Measurements from ENCODE around the gene BUD13. TPM values are rescaled to one million over a fixed set of nuclear protein-coding genes. Genes with fewer than 3 reads are reported as not detected.

Gene BUD13
- total RNA-seq, 2 donors from 2014 or later, result 22.3 to 29.1 TPM

DNA sequence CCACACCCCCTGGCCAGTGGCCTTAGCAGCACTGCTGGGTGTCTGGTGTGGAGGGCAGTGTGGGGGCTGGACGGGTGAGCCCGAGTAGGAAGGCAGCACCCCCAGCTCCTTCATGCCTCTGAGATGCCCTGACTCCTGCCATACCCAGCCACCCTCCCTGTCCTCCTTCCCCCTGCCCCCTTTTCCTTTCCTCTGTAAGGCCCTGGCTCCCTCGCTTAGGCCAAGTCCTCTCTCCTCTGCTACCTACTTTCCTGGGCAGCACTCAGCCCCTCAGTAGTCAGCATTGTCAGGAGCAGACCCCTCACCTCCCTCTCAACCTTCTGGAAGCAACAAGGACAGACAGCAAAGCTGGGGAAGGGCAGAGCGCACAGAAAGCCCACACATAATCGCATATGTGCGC lies 48.0 kb downstream of the BUD13 start:
- H3K4me1 Mint-ChIP-seq, result peaks cover 11% of the 10 kb centered on the region
- H3K27me3 Mint-ChIP-seq (ENCODE audit: insufficient read depth), result peaks cover 20% of the 10 kb centered on the region
- no peak for DNase-seq
- no peaks in the 10 kb centered on the region for H3K4me1 ChIP-seq (ENCODE audit: control insufficient read depth, insufficient read depth, low read length)
- no peak overlapping the region for H3K27ac ChIP-seq (ENCODE audit: low read depth, low read length)
- no peaks in the 10 kb centered on the region for H3K9me3 Mint-ChIP-seq
- no peak overlapping the region for H3K4me3 Mint-ChIP-seq
- TF ChIP-seq CTCF (conservative IDR thresholded peaks at IDR 0.05), result no peak
- no peaks in the 10 kb centered on the region for H3K36me3 ChIP-seq (ENCODE audit: control insufficient read depth, insufficient read depth, low read length)
- no peak overlapping the region for H3K27ac Mint-ChIP-seq
- H3K36me3 Mint-ChIP-seq (ENCODE audit: low read depth), result no peaks in the 10 kb centered on the region
- H3K9ac ChIP-seq (ENCODE audit: extremely low read depth, low read length, poor library complexity, severe bottlenecking), result no peak overlapping the region
- 92 to 100% methylated on average over 3 to 5 of the region's 6 CpGs for WGBS, 2 experiments (ENCODE audit: insufficient coverage in 1 of 2, insufficient read length in 1 of 2)
- H3K4me3 ChIP-seq (ENCODE audit: low read length), result no peak overlapping the region
- no peaks in the 10 kb centered on the region for H3K27me3 ChIP-seq (ENCODE audit: control insufficient read depth, insufficient read depth, low read length, poor library complexity, severe bottlenecking)
- H3K9me3 ChIP-seq (ENCODE audit: control insufficient read depth, low read length), result no peaks in the 10 kb centered on the region

DNA sequence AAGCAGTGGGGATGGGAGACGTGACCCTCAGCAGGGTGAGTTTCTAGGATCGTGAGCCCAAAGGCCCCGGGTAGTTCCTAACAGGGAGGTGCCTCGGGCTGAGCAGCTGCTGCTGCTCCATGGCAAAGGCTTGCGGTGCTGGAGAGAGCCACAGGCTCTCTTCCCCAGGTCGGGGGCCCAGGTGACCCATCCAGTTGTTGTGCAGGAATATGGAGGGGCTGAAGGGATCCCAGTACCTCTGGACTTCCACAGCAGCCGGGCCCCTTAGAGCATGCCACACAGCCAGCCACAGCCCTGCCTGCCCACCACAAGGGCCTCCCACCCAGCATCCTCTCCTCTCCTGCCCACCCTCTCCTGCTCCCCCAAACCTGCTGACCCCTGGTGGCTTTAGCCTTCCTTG lies 49.3 kb downstream of the BUD13 start:
- WGBS, 2 experiments (ENCODE audit: insufficient coverage in 1 of 2, insufficient read length in 1 of 2), result 90 to 95% methylated on average over 2 to 7 of the region's 7 CpGs
- DNase-seq, result no peak

DNA sequence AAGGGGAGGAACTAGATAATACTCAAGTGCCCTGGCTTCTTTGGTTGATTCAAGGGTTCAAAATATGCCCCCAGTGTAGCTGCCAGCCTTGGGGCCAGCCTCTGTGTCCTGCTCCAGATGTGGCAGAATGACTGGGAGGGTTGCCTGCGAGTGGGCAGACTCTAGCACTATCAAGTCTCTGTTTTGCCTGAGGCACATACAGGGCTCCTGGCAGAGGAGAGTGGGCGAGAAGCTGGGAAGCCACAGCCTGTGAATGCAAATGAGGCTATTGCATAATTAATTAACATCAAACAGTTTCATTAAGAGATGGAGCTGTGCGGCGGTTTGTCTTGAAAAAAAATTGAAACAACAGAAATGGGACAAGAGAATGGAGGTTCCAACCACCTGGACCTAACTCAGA lies 50.8 kb downstream of the BUD13 start:
- no peaks in the 10 kb centered on the region for H3K9me3 Mint-ChIP-seq
- no peak overlapping the region for H3K27ac Mint-ChIP-seq
- peaks cover 21% of the 10 kb centered on the region for H3K4me1 Mint-ChIP-seq
- Histone ChIP-seq H3K9me3 (ENCODE audit: control insufficient read depth, low read length) (no peaks in the 10 kb centered on the region), H3K27me3 (ENCODE audit: control insufficient read depth, insufficient read depth, low read length, poor library complexity, severe bottlenecking) (no peaks in the 10 kb centered on the region), H3K4me1 (ENCODE audit: control insufficient read depth, insufficient read depth, low read length) (no peaks in the 10 kb centered on the region), H3K9ac (ENCODE audit: extremely low read depth, low read length, poor library complexity, severe bottlenecking) (no peak overlapping the region), H3K36me3 (ENCODE audit: control insufficient read depth, insufficient read depth, low read length) (no peaks in the 10 kb centered on the region), H3K27ac (ENCODE audit: low read depth, low read length) (no peak overlapping the region), H3K4me3 (ENCODE audit: low read length) (no peak overlapping the region)
- H3K4me3 Mint-ChIP-seq, result no peak overlapping the region
- no peak for TF ChIP-seq CTCF (conservative IDR thresholded peaks at IDR 0.05)
- peaks cover 12% of the 10 kb centered on the region for H3K27me3 Mint-ChIP-seq (ENCODE audit: insufficient read depth)
- H3K36me3 Mint-ChIP-seq (ENCODE audit: low read depth), result no peaks in the 10 kb centered on the region
- WGBS, 2 experiments (ENCODE audit: insufficient coverage in 1 of 2, insufficient read length in 1 of 2), result 93 to 94% methylated on average over 3 to 4 of the region's 4 CpGs
- no peak for DNase-seq

More for the DNA sequence above, 49.3 kb downstream of the BUD13 start:
- H3K9me3 Mint-ChIP-seq, result no peaks in the 10 kb centered on the region
- Histone ChIP-seq H3K4me3 (ENCODE audit: low read length) (no peak overlapping the region), H3K27me3 (ENCODE audit: control insufficient read depth, insufficient read depth, low read length, poor library complexity, severe bottlenecking) (no peaks in the 10 kb centered on the region), H3K36me3 (ENCODE audit: control insufficient read depth, insufficient read depth, low read length) (no peaks in the 10 kb centered on the region), H3K9ac (ENCODE audit: extremely low read depth, low read length, poor library complexity, severe bottlenecking) (no peak overlapping the region), H3K4me1 (ENCODE audit: control insufficient read depth, insufficient read depth, low read length) (no peaks in the 10 kb centered on the region), H3K27ac (ENCODE audit: low read depth, low read length) (no peak overlapping the region), H3K9me3 (ENCODE audit: control insufficient read depth, low read length) (no peaks in the 10 kb centered on the region)
- H3K27me3 Mint-ChIP-seq (ENCODE audit: insufficient read depth), result peaks cover 20% of the 10 kb centered on the region
- H3K4me1 Mint-ChIP-seq, result peaks cover 21% of the 10 kb centered on the region
- H3K4me3 Mint-ChIP-seq, result no peak overlapping the region
- TF ChIP-seq CTCF (conservative IDR thresholded peaks at IDR 0.05), result no peak
- H3K36me3 Mint-ChIP-seq (ENCODE audit: low read depth), result no peaks in the 10 kb centered on the region
- H3K27ac Mint-ChIP-seq, result no peak overlapping the region
